K562 (cell line): Measurements from ENCODE around the gene ZNF2. TPM values are rescaled to one million over a fixed set of nuclear protein-coding genes. Genes with fewer than 3 reads are reported as not detected.
A peak's percentile ranks its signal among the peaks of the same experiment; 100 is the strongest.

Experiments used
- ARID2 ChIP-seq: fragments of 450-650 bp; IDR thresholded peaks from 2 replicates; pipeline ENCODE4 v1.6.1; 2017; ENCODE audit warnings: antibody characterized with exemption, mild to moderate bottlenecking
- ASH1L ChIP-seq: fragments of 450-650 bp; IDR thresholded peaks from 2 replicates; pipeline ENCODE4 v1.6.1; 2018; ENCODE audit warnings: borderline replicate concordance, mild to moderate bottlenecking, low read depth; ENCODE audit not compliant: partially characterized antibody
- ATF4 ChIP-seq: fragments of 450-650 bp; formaldehyde crosslinking; IDR thresholded peaks from 2 replicates; pipeline ENCODE4 v1.4.0; 2022; ENCODE audit warnings: mild to moderate bottlenecking, moderate library complexity
- BMI1 ChIP-seq: fragments of 150-350 bp; IDR thresholded peaks from 2 replicates; pipeline ENCODE4 v1.6.1; 2014; ENCODE audit warnings: low read length
- BRCA1 ChIP-seq, 2 experiments: fragments of 450-650 bp in 1 of 2; sonication (generic) in 1 of 2; formaldehyde crosslinking in 1 of 2; IDR thresholded peaks; 2 replicates each; pipeline versions ENCODE4 v1.5.0 to v1.6.1; 2017 to 2020; ENCODE audit warnings: mild to moderate bottlenecking in 1 of 2, missing genetic modification reagents in 1 of 2
- CHD4 ChIP-seq: fragments of 200-600 bp; sonication (generic); IDR thresholded peaks from 3 replicates; pipeline ENCODE4 v1.6.1; 2012; ENCODE audit warnings: low read depth, mild to moderate bottlenecking, mixed read lengths, low read length, inconsistent platforms; ENCODE audit not compliant: insufficient read depth, insufficient replicate concordance, poor library complexity, severe bottlenecking
- DDX20 ChIP-seq: fragments of 450-650 bp; IDR thresholded peaks from 2 replicates; pipeline ENCODE4 v1.6.1; 2016; ENCODE audit warnings: missing genetic modification characterization, low read depth, mild to moderate bottlenecking, missing compliant biosample characterization, moderate library complexity
- GMEB1 ChIP-seq: fragments of 250-450 bp; sonication (Bioruptor Pico); IDR thresholded peaks from 2 replicates; pipeline ENCODE4 v1.4.0; 2020; ENCODE audit warnings: mild to moderate bottlenecking
- MAX ChIP-seq: sonication (generic); formaldehyde crosslinking; IDR thresholded peaks from 2 replicates; pipeline ENCODE4 v1.9.0; 2022; ENCODE audit warnings: mild to moderate bottlenecking, missing genetic modification reagents
- MEF2D ChIP-seq: conservative IDR thresholded peaks from 2 replicates; pipeline ENCODE4 v1.6.1; 2016; ENCODE audit warnings: low read depth, missing genetic modification characterization, missing compliant biosample characterization
- RNF2 ChIP-seq: sonication (generic); IDR thresholded peaks from 2 replicates; pipeline ENCODE4 v1.6.1; 2016
- SLC30A9 ChIP-seq: fragments of 250-450 bp; sonication (Bioruptor Pico); IDR thresholded peaks from 2 replicates; pipeline ENCODE4 v1.8.0; 2022; ENCODE audit warnings: mild to moderate bottlenecking, moderate library complexity
- SMAD2 ChIP-seq: fragments of 150-350 bp; IDR thresholded peaks from 2 replicates; pipeline ENCODE4 v1.6.1; 2014; ENCODE audit warnings: low read depth, mild to moderate bottlenecking, low read length
- TAF15 ChIP-seq: fragments of 200-400 bp; formaldehyde crosslinking; IDR thresholded peaks from 2 replicates; pipeline ENCODE4 v1.6.1; 2017; ENCODE audit warnings: mild to moderate bottlenecking, low read depth, low read length, moderate library complexity
- U2AF1 ChIP-seq: fragments of 200-400 bp; formaldehyde crosslinking; optimal IDR thresholded peaks from 2 replicates; pipeline ENCODE3; 2017; ENCODE audit warnings: mild to moderate bottlenecking, low read depth, low read length, moderate library complexity
- ZBTB34 ChIP-seq: fragments of 250-450 bp; sonication (Bioruptor Pico); IDR thresholded peaks from 2 replicates; pipeline ENCODE4 v1.8.0; 2021; ENCODE audit warnings: mild to moderate bottlenecking, moderate library complexity
- ZNF280A ChIP-seq: fragments of 450-650 bp; IDR thresholded peaks from 2 replicates; pipeline ENCODE4 v1.6.1; 2018; ENCODE audit warnings: mild to moderate bottlenecking, low read depth; ENCODE audit not compliant: partially characterized antibody
- ZNF354B ChIP-seq: fragments of 250-450 bp; sonication (Bioruptor Pico); IDR thresholded peaks from 2 replicates; pipeline ENCODE4 v1.4.0; 2020
- ZNF436 ChIP-seq: fragments of 250-450, 450-650 bp; sonication (Bioruptor Pico); formaldehyde crosslinking; IDR thresholded peaks from 2 replicates; pipeline ENCODE4 v1.7.0; 2020; ENCODE audit warnings: mild to moderate bottlenecking
- polyA plus RNA-seq, 8 experiments: library from polyadenylated mRNA; depleted of rRNA in 4 of 8; stranded (reverse) in 5 of 8; unstranded in 3 of 8; fragments of >200 nt; fragmentation: Nextera tagmentation in 2 of 8; fragmentation: Illumina TruSeq in 1 of 8; extraction: Ambion mirVana in 2 of 8; extraction: Trizol in 1 of 8; gene quantifications; 2 replicates each; pipeline versions ENCODE4 v1.2.1 to v1.2.3, GENCODE V29; 2011 to 2014; ENCODE audit warnings: inconsistent platforms in 1 of 8, missing spikeins in 1 of 8
- total RNA-seq, 7 experiments: library from RNA; depleted of rRNA in 6 of 7; stranded (reverse); fragments of >200 nt in 6 of 7; fragmentation: Illumina TruSeq in 2 of 7; extraction: Trizol in 2 of 7; gene quantifications; 2 replicates each; pipeline versions ENCODE4 v1.2.1 to v1.2.3, GENCODE V29; 2011 to 2021; ENCODE audit warnings: low replicate concordance in 1 of 7
- TF ChIP-seq, protein P1 (sequence below): fragments of 450-650 bp; formaldehyde crosslinking; IDR thresholded peaks from 2 replicates; pipeline ENCODE4 v1.4.0; 2020; ENCODE audit warnings: mild to moderate bottlenecking, mixed read lengths

Gene ZNF2
- total and polyA plus RNA-seq, 9 of the 15 experiments (the other 6 are each of a cell fraction or from before 2014, with no cell fraction given) = 1.6 to 4.5 (median 3.4) TPM

GRCh38 chr2:95121407-95122196 is 44.0 kb upstream of the ZNF2 start, which contains the start of gene MRPS5 (continued):
- TF ChIP-seq CHD4 (no peak), RNF2 (0 out of 2 replicates have a peak, but pooled peaks have one; percentile 27), ATF4 (CRISPR knock-in tag) (no peak), MAX (CRISPR knock-in tag) (peak; percentile 70), BMI1 (no peak), ZBTB34 (CRISPR knock-in tag) (no peak), U2AF1 (peak; percentile 98), TAF15 (no peak), ZNF354B (CRISPR knock-in tag) (no peak), ARID2 (no peak), ASH1L (no peak), BRCA1 (IDR thresholded peaks at IDR 0.05) (no peak), BRCA1 (CRISPR knock-in tag; IDR thresholded peaks at IDR 0.05) (no peak), MEF2D (tag) (no peak), ZNF436 (CRISPR knock-in tag) (no peak), DDX20 (no peak), ZNF280A (no peak), GMEB1 (peak; percentile 41), SLC30A9 (CRISPR knock-in tag) (no peak), SMAD2 (no peak)
- TF ChIP-seq, protein P1, sequence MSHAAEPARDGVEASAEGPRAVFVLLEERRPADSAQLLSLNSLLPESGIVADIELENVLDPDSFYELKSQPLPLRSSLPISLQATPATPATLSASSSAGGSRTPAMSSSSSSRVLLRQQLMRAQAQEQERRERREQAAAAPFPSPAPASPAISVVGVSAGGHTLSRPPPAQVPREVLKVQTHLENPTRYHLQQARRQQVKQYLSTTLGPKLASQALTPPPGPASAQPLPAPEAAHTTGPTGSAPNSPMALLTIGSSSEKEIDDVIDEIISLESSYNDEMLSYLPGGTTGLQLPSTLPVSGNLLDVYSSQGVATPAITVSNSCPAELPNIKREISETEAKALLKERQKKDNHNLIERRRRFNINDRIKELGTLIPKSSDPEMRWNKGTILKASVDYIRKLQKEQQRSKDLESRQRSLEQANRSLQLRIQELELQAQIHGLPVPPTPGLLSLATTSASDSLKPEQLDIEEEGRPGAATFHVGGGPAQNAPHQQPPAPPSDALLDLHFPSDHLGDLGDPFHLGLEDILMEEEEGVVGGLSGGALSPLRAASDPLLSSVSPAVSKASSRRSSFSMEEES (CRISPR knock-in tag) = no peak
